BE2C (cell line): Measurements from ENCODE around the gene RPS21.
A peak's percentile ranks its signal among the peaks of the same experiment; 100 is the strongest.
"Not testable (repeated sequence)": the region's sequence is repeated elsewhere in the genome, so short reads cannot be mapped to it uniquely, and the experiment has no call there.

ENCODE experiments used
- DNase-seq: peaks from one replicate; pipeline ENCODE4 v3.0.0-alpha.2; 2020
- H3K27me3 ChIP-seq: fragments of 250-450 bp; sonication (Bioruptor Pico); 2 replicates; pipeline ENCODE4 v1.5.1; 2020; ENCODE audit warnings: mild to moderate bottlenecking
- H3K36me3 ChIP-seq: fragments of 250-450 bp; sonication (Bioruptor Pico); 2 replicates; pipeline ENCODE4 v1.5.1; 2020; ENCODE audit warnings: mild to moderate bottlenecking
- H3K4me1 ChIP-seq: fragments of 250-450 bp; sonication (Bioruptor Pico); 2 replicates; pipeline ENCODE4 v1.5.1; 2020
- H3K4me3 ChIP-seq: 2 replicates; pipeline ENCODE4 v1.5.1; 2011; ENCODE audit warnings: low read depth, low read length
- H3K9me3 ChIP-seq: fragments of 250-450 bp; sonication (Bioruptor Pico); 2 replicates; pipeline ENCODE4 v1.5.1; 2020
- CTCF ChIP-seq: IDR thresholded peaks from 2 replicates; pipeline ENCODE4 v1.5.1; 2012; ENCODE audit warnings: mild to moderate bottlenecking, low read depth, low read length

The RPS21 gene

DNA sequence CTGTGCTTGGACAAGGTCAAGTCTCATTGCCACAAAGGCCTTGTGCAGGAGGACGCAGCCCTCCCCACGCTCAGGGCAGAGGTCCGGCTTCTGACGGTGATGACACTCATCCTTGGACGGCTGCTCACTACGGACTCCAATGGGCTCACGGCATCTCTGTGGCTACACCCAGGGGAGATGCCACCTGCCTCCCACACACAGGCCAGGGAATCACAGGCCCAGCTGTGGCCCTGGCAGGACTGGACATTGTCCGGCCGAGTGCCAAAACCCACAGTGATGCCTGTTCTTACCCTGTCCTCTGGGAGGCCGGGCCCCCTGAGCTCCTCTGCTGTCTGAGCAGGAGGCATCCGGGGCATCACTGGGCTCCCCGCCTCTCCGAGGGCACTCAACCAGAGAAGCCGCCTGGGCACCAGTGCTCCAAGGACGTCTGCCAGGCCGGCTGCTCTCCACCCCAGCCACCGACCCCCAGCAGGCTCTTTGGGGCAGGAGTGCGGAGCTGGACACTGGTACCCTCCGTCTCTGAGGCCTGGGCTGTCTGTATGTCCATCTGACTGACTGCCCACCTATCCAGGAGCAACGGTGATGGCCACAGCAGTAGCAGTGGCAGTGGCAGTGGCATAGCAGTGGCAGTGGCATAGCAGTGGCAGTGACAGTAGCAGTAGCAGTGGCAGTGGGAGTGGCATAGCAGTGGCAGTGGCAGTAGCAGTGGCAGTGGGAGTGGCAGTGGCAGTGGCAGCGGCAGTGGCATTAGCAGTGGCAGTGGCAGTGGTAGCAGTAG, 38.6 kb downstream of the RPS21 start:
- H3K9me3 ChIP-seq, result no peaks in the 10 kb centered on the region
- no peaks in the 10 kb centered on the region; the same call in 1 of the 2 replicates for H3K4me1 ChIP-seq
- TF ChIP-seq CTCF, result no peak
- no peaks in the 10 kb centered on the region for H3K36me3 ChIP-seq
- no peak for DNase-seq
- no peak overlapping the region for H3K4me3 ChIP-seq
- no peaks in the 10 kb centered on the region for H3K27me3 ChIP-seq

GRCh38 chr20:62426059-62426348, 39.1 kb downstream of the RPS21 start:
- H3K4me1 ChIP-seq, H3K9me3 ChIP-seq, DNase-seq, H3K4me3 ChIP-seq, H3K36me3 ChIP-seq, H3K27me3 ChIP-seq: not testable (repeated sequence)

DNA sequence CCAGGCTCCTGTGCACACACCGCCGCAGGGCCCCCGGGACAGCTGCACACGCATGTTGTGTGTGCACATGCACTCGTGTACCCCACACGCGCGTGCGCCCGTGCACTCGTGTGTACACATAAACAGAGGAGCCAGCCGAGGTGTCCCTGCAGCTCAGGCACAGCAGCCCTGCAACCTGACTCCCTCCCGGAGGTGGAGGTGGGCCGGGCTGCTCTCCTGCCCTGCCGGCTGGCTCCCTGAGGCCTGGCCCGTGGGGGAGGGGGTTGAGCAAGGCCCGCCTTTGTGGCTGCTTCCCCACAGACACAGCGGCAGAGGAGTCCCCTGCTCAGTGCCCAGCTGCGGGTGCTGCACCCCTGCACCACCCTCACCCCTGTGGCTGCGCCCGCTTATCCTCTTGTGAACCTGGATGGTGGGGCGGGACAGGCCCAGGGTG, 39.8 kb downstream of the RPS21 start:
- no peak for DNase-seq
- no peaks in the 10 kb centered on the region for H3K27me3 ChIP-seq
- H3K36me3 ChIP-seq, result no peaks in the 10 kb centered on the region
- no peak for TF ChIP-seq CTCF
- no peaks in the 10 kb centered on the region; the same call in 1 of the 2 replicates for H3K4me1 ChIP-seq
- H3K9me3 ChIP-seq, result no peaks in the 10 kb centered on the region
- H3K4me3 ChIP-seq, result no peak overlapping the region

- no peaks in the 10 kb centered on the region; the same call in 1 of the 2 replicates for H3K4me1 ChIP-seq
- no peaks in the 10 kb centered on the region for H3K9me3 ChIP-seq
- no peaks in the 10 kb centered on the region for H3K27me3 ChIP-seq
- no peaks in the 10 kb centered on the region for H3K36me3 ChIP-seq
- DNase-seq, result no peak
- no peak for TF ChIP-seq CTCF
- no peak within 1 kb of the TSS for H3K4me3 ChIP-seq
These were observed 40.5 kb downstream of the RPS21 start, which contains the start of gene RBBP8NL for GRCh38 chr20:62427172-62428001. Gene RBBP8NL, minus strand, starts transcription at chr20:62427539. Its CDS starts 7,892 bp downstream, at chr20:62419647.

DNA sequence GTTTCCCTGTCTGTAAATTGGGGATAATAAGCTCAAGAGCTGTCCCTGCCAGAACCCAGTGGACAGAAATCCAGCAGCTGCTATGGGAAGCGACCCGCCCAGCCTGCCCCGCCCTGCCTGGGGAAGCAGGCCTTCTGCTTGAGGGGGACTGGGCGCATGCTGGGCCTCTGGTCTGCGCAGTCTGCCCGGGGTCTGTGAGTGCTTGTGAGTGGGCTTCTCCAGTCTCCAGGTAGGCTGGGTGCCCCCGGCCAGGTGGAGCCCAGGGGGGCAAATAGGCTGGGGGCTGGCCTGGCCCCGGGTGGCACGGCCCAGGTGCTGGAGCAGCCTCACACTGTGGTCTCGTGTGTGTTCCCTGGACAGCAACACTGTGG, 41.1 kb downstream of the RPS21 start:
- H3K9me3 ChIP-seq, result no peaks in the 10 kb centered on the region
- TF ChIP-seq CTCF, result no peak
- no peak overlapping the region for H3K4me3 ChIP-seq
- no peaks in the 10 kb centered on the region; the same call in 1 of the 2 replicates for H3K4me1 ChIP-seq
- DNase-seq, result no peak
- no peaks in the 10 kb centered on the region for H3K36me3 ChIP-seq
- no peaks in the 10 kb centered on the region for H3K27me3 ChIP-seq

GRCh38 chr20:62428396-62429295, 41.7 kb downstream of the RPS21 start:
- TF ChIP-seq CTCF, result no peak
- no peak overlapping the region for H3K4me3 ChIP-seq
- no peaks in the 10 kb centered on the region for H3K9me3 ChIP-seq
- H3K4me1 ChIP-seq, result no peaks in the 10 kb centered on the region; the same call in 1 of the 2 replicates
- H3K27me3 ChIP-seq, result no peaks in the 10 kb centered on the region
- no peaks in the 10 kb centered on the region for H3K36me3 ChIP-seq
- peak; percentile 48 for DNase-seq
